IPS DF 6.9 (cell line): Measurements from ENCODE around the gene SLC26A8.
"Not testable (repeated sequence)": the region's sequence is repeated elsewhere in the genome, so short reads cannot be mapped to it uniquely, and the experiment has no call there.

Experiments used
- DNase-seq: peaks from one replicate; pipeline ENCODE4 v3.0.0-alpha.2; 2013; ENCODE audit warnings: low read depth, low spot score
- H3K27ac ChIP-seq: one replicate; pipeline ENCODE4 v1.5.1; 2013; ENCODE audit warnings: low read length, control low read depth
- H3K27me3 ChIP-seq: 2 replicates; pipeline ENCODE4 v1.6.1; 2013; ENCODE audit warnings: mild to moderate bottlenecking, low read length; ENCODE audit not compliant: control insufficient read depth, insufficient read depth
- H3K36me3 ChIP-seq: 2 replicates; pipeline ENCODE4 v1.6.1; 2013; ENCODE audit warnings: low read length; ENCODE audit not compliant: control insufficient read depth, insufficient read depth
- H3K4me1 ChIP-seq: 2 replicates; pipeline ENCODE4 v1.6.1; 2013; ENCODE audit warnings: low read length; ENCODE audit not compliant: control insufficient read depth, insufficient read depth
- H3K4me3 ChIP-seq: 2 replicates; pipeline ENCODE4 v1.5.1; 2013; ENCODE audit warnings: mild to moderate bottlenecking, low read length
- H3K9me3 ChIP-seq: 2 replicates; pipeline ENCODE4 v1.6.1; 2013; ENCODE audit warnings: low read length, inconsistent platforms; ENCODE audit not compliant: control insufficient read depth, insufficient read depth
- WGBS: extraction: QIAGEN DNeasy Blood & Tissue Kit; methylation state at CpG from one replicate; pipeline ENCODE4 v1.1.7; 2013; ENCODE audit warnings: mixed read lengths, missing lambda C conversion rate; ENCODE audit not compliant: insufficient read length, insufficient coverage; 5-methylcytosine and 5-hydroxymethylcytosine counted together

Gene SLC26A8

GRCh38 chr6:35931873-35932272, 92.6 kb downstream of the SLC26A8 start:
- WGBS: no CpG with 5 or more reads among the region's 10 CpGs
- H3K27ac ChIP-seq, H3K36me3 ChIP-seq, DNase-seq, H3K9me3 ChIP-seq, H3K4me3 ChIP-seq, H3K4me1 ChIP-seq, H3K27me3 ChIP-seq: not testable (repeated sequence)

DNA sequence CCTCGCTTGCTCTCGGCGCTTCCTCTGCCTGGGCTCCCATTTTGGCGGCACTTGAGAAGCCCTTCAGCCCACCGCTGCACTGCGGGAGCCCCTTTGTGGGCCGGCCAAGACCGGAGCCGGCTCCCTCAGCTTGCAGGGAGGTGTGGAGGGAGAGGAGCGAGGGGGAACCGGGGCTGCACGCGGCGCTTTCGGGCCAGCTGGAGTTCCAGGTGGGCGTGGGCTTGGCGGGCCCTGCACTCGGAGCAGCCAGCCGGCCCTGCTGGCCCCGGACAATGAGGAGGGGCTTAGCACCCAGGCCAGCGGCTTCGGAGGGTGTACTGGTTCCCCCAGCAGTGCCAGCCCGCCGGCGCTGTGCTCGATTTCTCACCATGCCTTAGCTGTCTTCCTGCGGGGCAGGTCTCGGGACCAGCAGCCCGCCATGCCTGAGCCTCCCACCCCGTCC, 93.3 kb downstream of the SLC26A8 start:
- H3K27me3 ChIP-seq: 0 out of 2 replicates have a peak, but pooled peaks cover 1% of the 10 kb centered on the region
- peak overlapping the region; percentile 19; the same call in 1 of the 2 replicates for H3K4me3 ChIP-seq
- H3K4me1 ChIP-seq: 0 out of 2 replicates have a peak, but pooled peaks cover 2% of the 10 kb centered on the region
- H3K9me3 ChIP-seq: no peaks in the 10 kb centered on the region
- no peak overlapping the region for H3K27ac ChIP-seq
- no peaks in the 10 kb centered on the region for H3K36me3 ChIP-seq
- no CpG with 5 or more reads among the region's 30 CpGs for WGBS
- no peak for DNase-seq

DNA sequence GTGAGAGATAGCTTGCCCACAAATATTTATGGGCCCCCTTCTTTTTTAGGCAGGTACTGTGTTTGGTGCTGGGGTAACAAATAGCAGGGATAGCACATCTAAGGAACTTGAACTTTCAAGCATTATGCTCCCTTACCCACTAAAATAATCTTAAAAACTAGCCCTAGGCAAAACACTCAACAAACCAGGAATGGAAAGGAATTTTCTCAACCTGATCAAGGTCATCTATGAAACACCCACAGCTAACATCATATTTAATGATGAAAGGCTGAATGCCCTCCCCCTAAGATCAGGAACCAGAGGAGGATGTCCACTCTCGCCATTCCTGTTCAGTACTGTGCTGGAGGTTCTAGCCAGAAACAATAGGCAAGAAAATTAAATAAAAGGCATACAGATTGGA, 94.8 kb downstream of the SLC26A8 start:
- no peak for DNase-seq
- H3K9me3 ChIP-seq: no peaks in the 10 kb centered on the region
- no peaks in the 10 kb centered on the region for H3K36me3 ChIP-seq
- no CpG with 5 or more reads among the region's 1 CpG for WGBS
- 0 out of 2 replicates have a peak, but pooled peaks cover 1% of the 10 kb centered on the region for H3K27me3 ChIP-seq
- H3K27ac ChIP-seq: no peak overlapping the region
- no peak overlapping the region for H3K4me3 ChIP-seq
- H3K4me1 ChIP-seq: 0 out of 2 replicates have a peak, but pooled peaks cover 2% of the 10 kb centered on the region

GRCh38 chr6:35926509-35927215, 97.8 kb downstream of the SLC26A8 start:
- no peak overlapping the region for H3K27ac ChIP-seq
- H3K27me3 ChIP-seq: 0 out of 2 replicates have a peak, but pooled peaks cover 1% of the 10 kb centered on the region
- no peak overlapping the region for H3K4me3 ChIP-seq
- no peaks in the 10 kb centered on the region for H3K36me3 ChIP-seq
- DNase-seq: no peak
- 0 out of 2 replicates have a peak, but pooled peaks cover 2% of the 10 kb centered on the region for H3K4me1 ChIP-seq
- H3K9me3 ChIP-seq: no peaks in the 10 kb centered on the region
- no CpG with 5 or more reads among the region's 2 CpGs for WGBS

GRCh38 chr6:35925961-35926360, 98.5 kb downstream of the SLC26A8 start:
- H3K9me3 ChIP-seq: no peaks in the 10 kb centered on the region
- no peak overlapping the region for H3K4me3 ChIP-seq
- H3K27ac ChIP-seq: no peak overlapping the region
- no peak for DNase-seq
- 0 out of 2 replicates have a peak, but pooled peaks cover 1% of the 10 kb centered on the region for H3K27me3 ChIP-seq
- 100% methylated on average over 2 of the region's 3 CpGs for WGBS
- H3K4me1 ChIP-seq: no peaks in the 10 kb centered on the region
- H3K36me3 ChIP-seq: no peaks in the 10 kb centered on the region

DNA sequence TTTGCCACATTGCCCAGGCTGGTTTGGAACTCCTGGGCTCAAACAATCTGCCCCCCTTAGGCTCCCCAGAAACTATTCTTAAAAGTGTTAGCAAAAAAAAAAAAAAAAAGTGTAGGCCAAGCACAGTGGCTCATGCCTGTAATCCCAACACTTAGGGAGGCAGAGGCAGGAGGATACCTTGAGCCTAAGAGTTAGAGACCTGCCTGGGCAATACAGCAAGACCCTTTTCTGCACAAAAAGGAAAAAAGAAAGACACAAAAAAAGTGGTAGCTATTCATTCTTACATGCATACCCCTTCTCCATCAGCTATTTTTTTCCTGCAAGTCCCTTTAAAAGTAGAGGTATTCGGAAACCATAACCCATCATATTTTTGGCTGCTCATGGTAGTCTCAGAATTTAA, 100.3 kb downstream of the SLC26A8 start:
- DNase-seq: no peak
- H3K36me3 ChIP-seq: no peaks in the 10 kb centered on the region
- no peaks in the 10 kb centered on the region; the same call in 1 of the 2 replicates for H3K4me1 ChIP-seq
- WGBS: no CpG with 5 or more reads among the region's 1 CpG
- H3K27ac ChIP-seq: no peak overlapping the region
- 0 out of 2 replicates have a peak, but pooled peaks cover 1% of the 10 kb centered on the region for H3K27me3 ChIP-seq
- no peak overlapping the region for H3K4me3 ChIP-seq
- no peaks in the 10 kb centered on the region for H3K9me3 ChIP-seq

DNA sequence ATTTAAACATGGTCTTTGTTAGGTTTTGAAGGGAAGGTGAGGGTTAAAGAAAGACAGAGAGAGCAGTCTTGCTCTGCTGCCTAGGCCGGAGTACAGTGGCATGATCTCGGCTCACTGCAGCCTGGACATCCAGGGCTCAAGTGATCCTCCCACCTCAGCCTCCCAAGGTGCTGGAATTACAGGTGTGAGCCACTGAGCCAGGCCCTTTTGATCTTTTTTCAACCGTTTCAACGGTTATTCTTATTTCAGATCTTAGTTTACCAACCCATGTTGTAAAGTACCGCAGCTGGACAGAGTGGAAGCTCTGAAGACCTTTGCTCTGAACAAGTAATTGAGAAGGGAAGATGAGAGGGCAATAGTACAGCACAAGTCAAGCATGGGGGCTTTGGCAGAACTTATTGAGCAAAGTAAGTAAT, 102.3 kb downstream of the SLC26A8 start:
- Histone ChIP-seq H3K9me3 (no peaks in the 10 kb centered on the region), H3K27ac (no peak overlapping the region), H3K4me1 (no peaks in the 10 kb centered on the region; the same call in 1 of the 2 replicates), H3K27me3 (0 out of 2 replicates have a peak, but pooled peaks cover 1% of the 10 kb centered on the region), H3K4me3 (no peak overlapping the region), H3K36me3 (no peaks in the 10 kb centered on the region; the same call in 1 of the 2 replicates)
- DNase-seq: no peak
- no CpG with 5 or more reads among the region's 5 CpGs for WGBS

- peak within 1 kb of the TSS; percentile 92 for H3K4me3 ChIP-seq
- no peaks in the 10 kb centered on the region; the same call in 1 of the 2 replicates for H3K36me3 ChIP-seq
Measured at GRCh38 chr6:35920793-35921732, 103.4 kb downstream of the SLC26A8 start, which contains the start of gene SRPK1. SRPK1 (minus strand) TSS chr6:35921098; CDS start chr6:35921056, 42 bp downstream.

GRCh38 chr6:35919827-35920751, 104.4 kb downstream of the SLC26A8 start:
- Histone ChIP-seq H3K27ac (no peak overlapping the region), H3K27me3 (no peaks in the 10 kb centered on the region), H3K4me1 (no peaks in the 10 kb centered on the region; the same call in 1 of the 2 replicates), H3K4me3 (peak overlapping the region; percentile 92), H3K9me3 (no peaks in the 10 kb centered on the region), H3K36me3 (no peaks in the 10 kb centered on the region; the same call in 1 of the 2 replicates)
- no peak for DNase-seq
- WGBS: no CpG with 5 or more reads among the region's 50 CpGs

More at GRCh38 chr6:35920793-35921732, 103.4 kb downstream of the SLC26A8 start, which contains the start of gene SRPK1:
- WGBS: no CpG with 5 or more reads among the region's 69 CpGs
- DNase-seq: peak; percentile 76
- Histone ChIP-seq H3K27ac (no peak within 1 kb of the TSS), H3K4me1 (no peaks in the 10 kb centered on the region; the same call in 1 of the 2 replicates), H3K9me3 (no peaks in the 10 kb centered on the region), H3K27me3 (no peaks in the 10 kb centered on the region)
